ENCODE results near the gene RFPL4AL1. TPM values are rescaled to one million over a fixed set of nuclear protein-coding genes. Genes with fewer than 3 reads are reported as not detected.

The RFPL4AL1 gene
- total RNA-seq, 1 donor from 2014 or later = not detected

Other genes starting within 250 kb of the RFPL4AL1 start
- gene SBK2, start 232.0 kb upstream of the RFPL4AL1 start, total RNA-seq = 2.1 TPM in 1 of 2 replicates, not detected in the other
- not detected in 2 replicates for gene SBK3, start 223.6 kb upstream of the RFPL4AL1 start, total RNA-seq
- gene ZNF579, start 188.3 kb upstream of the RFPL4AL1 start, total RNA-seq = 3.1 and 12.4 TPM in 2 replicates
- gene FIZ1, start 169.6 kb upstream of the RFPL4AL1 start, total RNA-seq = 4.2 and 7.4 TPM in 2 replicates
- 8.3 and 9.3 TPM in 2 replicates for gene ZNF524, start 168.8 kb upstream of the RFPL4AL1 start, total RNA-seq
- gene ZNF865, start 163.5 kb upstream of the RFPL4AL1 start, total RNA-seq = 1.0 and 5.8 TPM in 2 replicates
- 3.5 and 7.0 TPM in 2 replicates for gene ZNF784, start 144.6 kb upstream of the RFPL4AL1 start, total RNA-seq
- 0.52 and 5.8 TPM in 2 replicates for gene ZNF580, start 128.1 kb upstream of the RFPL4AL1 start, total RNA-seq
- 17.3 and 22.1 TPM in 2 replicates for gene ZNF581, start 125.5 kb upstream of the RFPL4AL1 start, total RNA-seq
- 3.0 and 13.4 TPM in 2 replicates for gene CCDC106, start 120.9 kb upstream of the RFPL4AL1 start, total RNA-seq
- gene U2AF2, start 114.1 kb upstream of the RFPL4AL1 start, total RNA-seq = 69.6 and 140 TPM in 2 replicates
- gene EPN1, start 93.9 kb upstream of the RFPL4AL1 start, total RNA-seq = 42.4 and 248 TPM in 2 replicates
- gene NLRP9, start 30.7 kb upstream of the RFPL4AL1 start, total RNA-seq = not detected in 2 replicates
- not detected in 2 replicates for gene RFPL4A, start 10.0 kb upstream of the RFPL4AL1 start, total RNA-seq
- not detected in 2 replicates for gene NLRP11, start 62.9 kb downstream of the RFPL4AL1 start, total RNA-seq
- not detected in 2 replicates for gene NLRP4, start 67.4 kb downstream of the RFPL4AL1 start, total RNA-seq
- not detected in 2 replicates for gene NLRP13, start 163.2 kb downstream of the RFPL4AL1 start, total RNA-seq
- not detected in 2 replicates for gene NLRP8, start 178.7 kb downstream of the RFPL4AL1 start, total RNA-seq
- gene NLRP5, start 217.7 kb downstream of the RFPL4AL1 start, total RNA-seq = not detected in 2 replicates

Measured in renal cortical epithelial cell (primary cell).